Fibroblast of villous mesenchyme (primary cell): ENCODE measurements around the gene BTD. TPM values are rescaled to one million over a fixed set of nuclear protein-coding genes. Genes with fewer than 3 reads are reported as not detected.

Source experiments
- DNase-seq: peaks from one replicate; pipeline ENCODE4 v3.0.0-alpha.2; 2010; ENCODE audit warnings: low read depth
- H3K4me3 ChIP-seq: 2 replicates; pipeline ENCODE4 v1.5.1; 2011; ENCODE audit warnings: low read depth, mild to moderate bottlenecking, low read length
- total RNA-seq: library from RNA; depleted of rRNA; stranded (reverse); fragments of >200 nt; gene quantifications from 2 replicates; pipeline ENCODE4 v1.2.3, GENCODE V29; 2012
- TF ChIP-seq, protein P1 (sequence below): IDR thresholded peaks from 2 replicates; pipeline ENCODE4 v1.5.1; 2012; ENCODE audit warnings: low read depth, mild to moderate bottlenecking, low read length; ENCODE audit not compliant: insufficient read depth

Gene BTD
- total RNA-seq, 1 donor, result 34.1 TPM

DNA sequence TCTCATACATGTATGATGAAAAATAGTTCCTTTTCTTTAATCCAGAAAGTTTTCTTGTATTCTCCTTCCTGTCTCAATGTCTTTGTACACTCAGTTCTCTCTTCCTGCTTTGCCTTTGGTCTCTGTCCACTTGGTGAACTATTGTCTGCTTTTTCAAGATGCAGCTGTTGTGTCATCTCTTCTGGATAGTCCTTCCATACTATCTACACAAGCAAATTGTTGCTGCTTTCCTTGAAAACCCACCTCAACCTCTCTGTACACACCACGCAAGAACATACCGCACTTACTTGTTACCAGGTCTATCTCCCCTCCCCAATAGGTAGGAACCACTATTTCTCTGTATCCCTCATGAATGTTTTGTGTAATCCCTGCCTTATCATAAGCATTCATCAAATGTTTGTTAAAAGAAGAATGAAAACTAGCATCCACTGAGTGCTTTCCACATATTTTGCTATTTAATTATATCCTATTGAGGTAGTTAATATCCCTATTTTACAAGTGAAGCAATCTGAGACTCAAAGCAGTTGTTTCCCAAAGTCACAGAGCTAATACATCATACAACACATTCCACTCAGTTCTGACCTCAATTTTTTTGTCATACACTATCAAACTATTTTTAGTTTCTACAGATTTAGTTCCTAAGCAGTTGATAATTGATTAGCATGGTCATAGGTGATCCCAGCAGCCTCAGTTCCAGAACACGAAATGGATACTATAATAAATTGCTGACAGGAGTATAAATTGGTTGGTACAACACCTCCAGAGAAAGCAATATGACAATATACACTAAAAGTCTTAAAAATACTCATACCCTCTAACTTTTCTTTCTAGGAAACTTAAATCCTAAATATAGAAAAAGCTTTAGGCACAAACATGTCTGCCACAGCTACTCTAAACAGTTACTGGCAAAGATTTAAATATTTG, 19.8 kb upstream of the BTD start:
- no peak overlapping the region for H3K4me3 ChIP-seq
- TF ChIP-seq, protein P1, sequence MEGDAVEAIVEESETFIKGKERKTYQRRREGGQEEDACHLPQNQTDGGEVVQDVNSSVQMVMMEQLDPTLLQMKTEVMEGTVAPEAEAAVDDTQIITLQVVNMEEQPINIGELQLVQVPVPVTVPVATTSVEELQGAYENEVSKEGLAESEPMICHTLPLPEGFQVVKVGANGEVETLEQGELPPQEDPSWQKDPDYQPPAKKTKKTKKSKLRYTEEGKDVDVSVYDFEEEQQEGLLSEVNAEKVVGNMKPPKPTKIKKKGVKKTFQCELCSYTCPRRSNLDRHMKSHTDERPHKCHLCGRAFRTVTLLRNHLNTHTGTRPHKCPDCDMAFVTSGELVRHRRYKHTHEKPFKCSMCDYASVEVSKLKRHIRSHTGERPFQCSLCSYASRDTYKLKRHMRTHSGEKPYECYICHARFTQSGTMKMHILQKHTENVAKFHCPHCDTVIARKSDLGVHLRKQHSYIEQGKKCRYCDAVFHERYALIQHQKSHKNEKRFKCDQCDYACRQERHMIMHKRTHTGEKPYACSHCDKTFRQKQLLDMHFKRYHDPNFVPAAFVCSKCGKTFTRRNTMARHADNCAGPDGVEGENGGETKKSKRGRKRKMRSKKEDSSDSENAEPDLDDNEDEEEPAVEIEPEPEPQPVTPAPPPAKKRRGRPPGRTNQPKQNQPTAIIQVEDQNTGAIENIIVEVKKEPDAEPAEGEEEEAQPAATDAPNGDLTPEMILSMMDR, result no peak
- DNase-seq, result peak; percentile 65

DNA sequence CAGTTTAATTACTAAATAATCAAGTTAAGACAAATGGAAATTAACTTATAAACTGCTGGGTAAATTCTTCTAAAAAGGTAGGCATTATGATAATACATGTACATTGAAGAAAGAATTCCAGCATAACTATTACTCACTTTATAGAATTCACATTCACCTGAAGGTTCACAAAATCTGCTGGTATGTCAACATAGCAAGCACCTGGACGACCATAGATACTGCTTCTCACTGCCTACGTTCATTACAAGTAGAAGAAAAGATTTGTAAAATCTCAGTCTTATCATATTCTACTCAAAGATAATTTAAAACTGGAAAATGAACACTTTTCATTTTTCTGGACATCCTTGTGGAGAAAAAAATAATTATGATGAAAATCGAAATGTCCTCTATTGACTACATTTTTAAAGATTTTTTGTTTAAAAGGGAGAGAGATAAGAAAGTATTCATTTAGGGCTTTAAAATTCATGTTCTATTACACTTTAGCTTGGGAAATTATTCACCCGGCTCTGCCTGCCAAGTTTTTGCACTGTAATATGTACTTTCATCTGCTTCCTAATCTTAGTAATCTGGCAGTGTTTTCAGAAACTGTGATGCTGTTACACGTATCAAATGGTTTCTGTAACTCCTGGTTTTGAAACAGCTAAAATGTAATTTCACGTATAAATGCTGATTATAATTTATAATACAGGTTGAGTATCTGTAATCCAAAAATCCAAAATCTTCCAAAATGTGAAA, 16.3 kb upstream of the BTD start:
- TF ChIP-seq, protein P1, result no peak
- no peak overlapping the region for H3K4me3 ChIP-seq
- no peak for DNase-seq

DNA sequence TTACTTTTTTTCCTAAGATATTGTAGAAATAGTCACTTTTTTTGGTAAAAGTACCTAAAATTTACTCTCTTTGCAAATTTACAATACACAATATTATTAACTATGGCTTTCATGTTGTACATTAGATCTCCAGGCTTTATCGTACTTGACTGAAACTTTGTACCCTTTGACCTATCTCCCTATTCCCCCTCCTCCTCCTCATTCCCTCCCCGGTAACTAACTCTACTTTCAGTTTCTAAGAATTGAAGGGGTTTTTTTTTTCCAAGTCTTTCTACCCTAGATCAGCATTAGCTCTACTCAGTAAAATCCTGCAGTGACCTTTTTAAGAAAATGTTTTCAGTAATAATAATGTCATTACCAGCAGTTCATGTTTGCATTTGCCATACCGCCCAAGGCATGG, 10.3 kb upstream of the BTD start:
- DNase-seq, result no peak
- TF ChIP-seq, protein P1, result no peak
- no peak overlapping the region for H3K4me3 ChIP-seq

DNA sequence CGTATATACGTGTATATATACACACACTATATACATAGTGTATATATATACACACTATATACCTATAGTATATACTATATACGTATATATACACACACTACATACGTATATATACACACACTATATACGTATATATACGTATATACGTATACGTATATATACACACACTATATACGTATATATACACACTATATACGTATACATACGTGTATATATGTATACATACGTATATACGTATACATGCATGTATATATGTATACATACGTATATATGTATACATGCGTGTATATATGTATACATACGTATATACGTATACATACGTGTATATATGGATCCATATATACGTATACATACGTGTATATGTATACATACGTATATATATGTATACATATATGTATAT, 9.6 kb upstream of the BTD start:
- DNase-seq, result no peak
- TF ChIP-seq, protein P1, result no peak

DNA sequence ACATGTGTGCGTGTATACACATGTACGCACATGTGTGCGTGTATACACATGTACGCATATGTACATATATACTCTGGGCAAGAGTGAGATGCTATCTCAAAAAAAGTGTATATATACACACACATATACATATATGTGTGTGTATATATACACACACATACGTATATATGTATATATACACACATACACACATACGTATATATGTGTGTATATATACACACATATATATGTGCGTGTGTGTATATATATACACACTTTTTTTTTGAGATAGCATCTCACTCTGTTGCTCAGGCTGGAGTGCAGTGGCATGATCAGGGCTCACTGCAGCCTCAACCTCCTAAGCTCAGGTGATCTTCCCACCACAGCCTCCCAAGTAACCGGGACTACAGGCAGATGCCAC, 8.6 kb upstream of the BTD start:
- TF ChIP-seq, protein P1, result no peak
- H3K4me3 ChIP-seq, result no peak overlapping the region
- no peak for DNase-seq

More for the DNA sequence above, 9.6 kb upstream of the BTD start:
- no peak overlapping the region for H3K4me3 ChIP-seq

DNA sequence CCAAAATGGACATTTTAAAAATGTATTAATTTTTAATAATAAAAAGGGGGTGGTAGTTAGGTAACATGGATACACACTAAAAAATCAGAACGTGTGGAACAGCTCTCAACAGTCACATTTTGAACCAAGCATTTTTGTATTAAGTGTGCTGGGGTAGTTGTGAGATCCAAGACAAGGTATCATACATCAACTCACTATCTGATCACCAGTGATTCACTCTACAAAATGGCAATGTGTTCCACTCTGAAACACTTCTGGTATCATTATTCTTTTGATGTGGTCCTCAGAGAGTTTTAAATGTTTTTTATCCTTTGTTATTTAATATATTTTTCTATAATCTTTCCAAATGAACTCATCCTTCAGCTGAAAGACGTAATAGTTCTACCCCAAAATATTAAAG, 5.6 kb upstream of the BTD start:
- no peak overlapping the region for H3K4me3 ChIP-seq
- TF ChIP-seq, protein P1, result no peak
- DNase-seq, result no peak
